Urinary bladder (tissue), 4 donors: ENCODE results near the gene CP. TPM values are rescaled to one million over a fixed set of nuclear protein-coding genes. Genes with fewer than 3 reads are reported as not detected.
"Not testable (repeated sequence)": the region's sequence is repeated elsewhere in the genome, so short reads cannot be mapped to it uniquely, and the experiment has no call there.

Experiments
- DNase-seq: peaks from one replicate; pipeline ENCODE4 v3.0.0-alpha.2; 2015; ENCODE audit errors: extremely low spot score
- H3K27ac ChIP-seq: one replicate; pipeline ENCODE4 v1.5.1; 2013; ENCODE audit warnings: low read depth, mild to moderate bottlenecking, moderate library complexity
- H3K36me3 ChIP-seq: one replicate; pipeline ENCODE4 v1.6.1; 2013; ENCODE audit warnings: mild to moderate bottlenecking, moderate library complexity; ENCODE audit not compliant: insufficient read depth
- H3K4me1 ChIP-seq: one replicate; pipeline ENCODE4 v1.6.1; 2013; ENCODE audit warnings: mild to moderate bottlenecking, moderate library complexity; ENCODE audit not compliant: insufficient read depth
- H3K4me3 ChIP-seq: one replicate; pipeline ENCODE4 v1.5.1; 2013; ENCODE audit warnings: low read depth, low read length
- WGBS: extraction: QIAGEN DNeasy Blood & Tissue Kit; methylation state at CpG from one replicate; pipeline ENCODE4 v1.1.7; 2013; 5-methylcytosine and 5-hydroxymethylcytosine counted together
- polyA plus RNA-seq: library from polyadenylated mRNA; stranded (reverse); fragments of 200-250 nt; gene quantifications from one replicate; pipeline ENCODE4 v1.2.3, GENCODE V29; 2013
- total RNA-seq: library from RNA; depleted of rRNA; stranded (reverse); fragments of >200 nt; gene quantifications from one replicate; pipeline ENCODE4 v1.2.3, GENCODE V29; 2014
- donor health status: healthy with polysubstance abuse.
- donor health status: healthy.

Gene CP
- total and polyA plus RNA-seq, 2 donors = 1.9 to 12.7 TPM

- no peak overlapping the region for H3K27ac ChIP-seq
- H3K4me3 ChIP-seq = no peak overlapping the region
- no peaks in the 10 kb centered on the region for H3K36me3 ChIP-seq
- H3K4me1 ChIP-seq = no peaks in the 10 kb centered on the region
- no peak for DNase-seq
These were observed 21.9 kb upstream of the CP start for GRCh38 chr3:149243540-149243939.

GRCh38 chr3:149239357-149239936, 17.8 kb upstream of the CP start:
- Histone ChIP-seq H3K36me3 (no peaks in the 10 kb centered on the region), H3K27ac (no peak overlapping the region), H3K4me1 (no peaks in the 10 kb centered on the region), H3K4me3 (no peak overlapping the region)
- DNase-seq = no peak
- 96% methylated on average over 1 of the region's 1 CpG for WGBS

- WGBS = 92% methylated on average over 2 of the region's 2 CpGs
- DNase-seq = not testable (repeated sequence)
These were observed 16.6 kb upstream of the CP start for GRCh38 chr3:149238268-149238667.

GRCh38 chr3:149235599-149236424, 14.2 kb upstream of the CP start:
- Histone ChIP-seq H3K27ac (no peak overlapping the region), H3K4me1 (no peaks in the 10 kb centered on the region), H3K36me3 (no peaks in the 10 kb centered on the region), H3K4me3 (no peak overlapping the region)
- no peak for DNase-seq
- WGBS = 84% methylated on average over 4 of the region's 4 CpGs

More at GRCh38 chr3:149238268-149238667, 16.6 kb upstream of the CP start:
- H3K27ac ChIP-seq, H3K4me1 ChIP-seq, H3K4me3 ChIP-seq, H3K36me3 ChIP-seq: not testable (repeated sequence)

- WGBS = 52% methylated on average over 5 of the region's 5 CpGs
- H3K4me1 ChIP-seq = no peaks in the 10 kb centered on the region
- no peak overlapping the region for H3K4me3 ChIP-seq
- no peak for DNase-seq
- no peak overlapping the region for H3K27ac ChIP-seq
- H3K36me3 ChIP-seq = no peaks in the 10 kb centered on the region
These were observed 13.1 kb upstream of the CP start for GRCh38 chr3:149234671-149235245.

GRCh38 chr3:149233323-149233722, 11.7 kb upstream of the CP start:
- H3K27ac ChIP-seq = no peak overlapping the region
- no peak for DNase-seq
- no peak overlapping the region for H3K4me3 ChIP-seq
- H3K36me3 ChIP-seq = no peaks in the 10 kb centered on the region
- 64% methylated on average over 4 of the region's 4 CpGs for WGBS
- H3K4me1 ChIP-seq = no peaks in the 10 kb centered on the region

GRCh38 chr3:149231871-149232270, 10.2 kb upstream of the CP start:
- WGBS = 75% methylated on average over 2 of the region's 2 CpGs
- no peak for DNase-seq

GRCh38 chr3:149227591-149228268, 6.1 kb upstream of the CP start:
- Histone ChIP-seq H3K4me1 (no peaks in the 10 kb centered on the region), H3K36me3 (no peaks in the 10 kb centered on the region), H3K4me3 (no peak overlapping the region), H3K27ac (no peak overlapping the region)
- 83% methylated on average over 5 of the region's 5 CpGs for WGBS
- DNase-seq = no peak

More at GRCh38 chr3:149231871-149232270, 10.2 kb upstream of the CP start:
- Histone ChIP-seq H3K4me3 (no peak overlapping the region), H3K36me3 (no peaks in the 10 kb centered on the region), H3K4me1 (no peaks in the 10 kb centered on the region), H3K27ac (no peak overlapping the region)

- no peak overlapping the region for H3K4me3 ChIP-seq
- H3K36me3 ChIP-seq = no peaks in the 10 kb centered on the region
- H3K4me1 ChIP-seq = no peaks in the 10 kb centered on the region
- 97% methylated on average over 1 of the region's 1 CpG for WGBS
- DNase-seq = no peak
- no peak overlapping the region for H3K27ac ChIP-seq
These were observed 5.1 kb upstream of the CP start for GRCh38 chr3:149226776-149227175.

- WGBS = 7% methylated on average over 9 of the region's 9 CpGs
- Histone ChIP-seq H3K36me3 (no peaks in the 10 kb centered on the region), H3K4me1 (no peaks in the 10 kb centered on the region), H3K27ac (peak overlapping the region; percentile 83), H3K4me3 (peak overlapping the region; percentile 53)
- DNase-seq = no peak
These were observed 3.3 kb upstream of the CP start for GRCh38 chr3:149224736-149225594.

- 94% methylated on average over 6 of the region's 6 CpGs for WGBS
- H3K4me3 ChIP-seq = no peak overlapping the region
- no peak for DNase-seq
- H3K36me3 ChIP-seq = no peaks in the 10 kb centered on the region
- H3K27ac ChIP-seq = no peak overlapping the region
- no peaks in the 10 kb centered on the region for H3K4me1 ChIP-seq
These were observed 1.8 kb upstream of the CP start for GRCh38 chr3:149223461-149223820.

- H3K27ac ChIP-seq, H3K4me3 ChIP-seq, H3K36me3 ChIP-seq, H3K4me1 ChIP-seq, DNase-seq: not testable (repeated sequence)
- whole genome bisulfite sequencing = 94% methylated on average over 1 of the region's 1 CpG
These were observed 2.1 kb downstream of the CP start for GRCh38 chr3:149219380-149220121.
